GM21723 (cell line): ENCODE results near the gene DNALI1.
A peak's percentile ranks its signal among the peaks of the same experiment; 100 is the strongest.
"Not testable (repeated sequence)": the region's sequence is repeated elsewhere in the genome, so short reads cannot be mapped to it uniquely, and the experiment has no call there.

ENCODE experiments used
- ATAC-seq: cut with Tn5 transposase; IDR thresholded peaks from one replicate; pipeline ENCODE4 v1.9.1; 2021; ENCODE audit warnings: mild to moderate bottlenecking, moderate library complexity; ENCODE audit not compliant: unreplicated experiment

The DNALI1 gene

DNA sequence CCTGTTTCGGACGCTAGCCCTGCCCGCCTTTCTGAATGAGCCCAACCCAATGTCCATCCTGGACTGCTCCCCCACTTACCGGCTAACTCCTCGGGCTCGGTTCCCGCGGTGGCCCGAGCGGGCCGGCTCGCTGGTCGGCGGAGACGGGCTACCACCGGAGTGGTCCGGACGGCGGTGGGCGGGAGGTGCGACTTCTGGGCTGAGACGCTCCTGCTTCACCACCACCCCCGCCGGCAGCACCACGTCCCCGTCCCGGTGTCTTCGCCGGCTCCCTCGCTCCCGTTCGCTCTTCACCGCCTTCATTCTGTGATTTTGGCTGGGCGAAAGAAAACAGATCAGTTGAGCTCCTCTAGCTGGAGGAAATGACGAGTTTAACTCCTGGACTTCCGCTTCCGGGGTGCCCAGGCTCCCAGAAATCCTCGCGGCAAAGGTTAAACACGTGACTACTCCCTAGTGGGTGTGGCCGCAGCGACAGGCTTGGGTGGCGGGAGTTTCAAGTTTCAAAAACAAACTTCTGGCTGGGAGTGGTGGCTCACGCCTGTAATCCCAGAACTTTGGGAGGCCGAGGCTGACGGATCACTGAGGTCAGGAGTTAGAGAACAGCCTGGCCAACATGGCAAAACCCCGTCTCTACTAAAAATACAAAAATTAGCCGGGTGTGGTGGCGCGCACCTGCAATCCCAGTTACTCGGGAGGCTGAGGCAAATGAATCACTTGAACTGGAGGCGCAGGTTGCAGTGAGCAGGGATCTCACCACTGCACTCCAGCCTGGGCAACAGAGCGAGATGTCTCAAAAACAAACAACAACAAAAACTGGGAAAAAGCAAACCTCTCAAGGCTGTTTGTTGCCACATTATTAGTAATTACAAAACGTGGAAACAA, 2.6 kb upstream of the DNALI1 start, which contains the start of gene SNIP1:
SNIP1 (minus strand) TSS at position 367 of the 882 bp plus-strand sequence; CDS start at position 303, 64 bp downstream.
- ATAC-seq, result peak; percentile 81

DNA sequence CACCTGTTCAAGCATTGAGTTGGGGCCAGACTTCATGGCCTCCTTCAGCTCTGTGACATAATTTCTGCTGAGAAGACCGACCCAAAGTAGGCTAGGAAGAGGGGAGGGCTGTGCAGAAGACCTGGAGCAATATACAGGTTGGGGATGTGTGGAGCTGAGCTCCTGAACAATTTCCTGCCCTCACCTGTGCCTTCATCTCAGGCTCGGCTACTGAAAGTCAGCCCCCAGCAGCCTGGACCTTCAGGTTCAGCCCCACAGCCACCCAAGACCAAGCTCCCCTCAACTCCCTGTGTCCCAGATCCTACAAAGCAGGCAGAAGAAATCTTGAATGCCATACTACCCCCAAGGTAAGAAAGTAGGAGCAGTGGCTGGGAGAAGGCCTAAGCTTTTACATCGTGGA, 662 bp downstream of the DNALI1 start:
- ATAC-seq, result no peak

DNA sequence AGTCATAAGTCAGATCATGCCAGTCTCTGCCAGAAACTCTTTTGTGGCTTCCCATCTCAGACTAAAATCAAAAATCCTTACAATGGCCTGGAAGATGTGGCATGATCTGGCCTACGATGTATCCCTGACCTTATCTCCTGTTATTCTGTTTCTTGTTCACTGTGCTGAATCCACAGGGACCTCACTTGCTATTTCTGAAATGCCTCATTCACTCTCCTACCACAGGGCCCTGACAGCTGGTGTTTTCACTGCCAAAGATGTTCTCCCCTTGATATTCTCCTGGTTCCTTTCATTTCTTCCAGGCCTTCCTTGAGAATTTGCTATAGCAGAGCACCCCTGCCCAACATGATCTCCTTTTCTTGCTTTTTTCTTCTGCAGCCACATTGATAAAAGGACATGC, 1.7 kb downstream of the DNALI1 start:
- ATAC-seq, result no peak

DNA sequence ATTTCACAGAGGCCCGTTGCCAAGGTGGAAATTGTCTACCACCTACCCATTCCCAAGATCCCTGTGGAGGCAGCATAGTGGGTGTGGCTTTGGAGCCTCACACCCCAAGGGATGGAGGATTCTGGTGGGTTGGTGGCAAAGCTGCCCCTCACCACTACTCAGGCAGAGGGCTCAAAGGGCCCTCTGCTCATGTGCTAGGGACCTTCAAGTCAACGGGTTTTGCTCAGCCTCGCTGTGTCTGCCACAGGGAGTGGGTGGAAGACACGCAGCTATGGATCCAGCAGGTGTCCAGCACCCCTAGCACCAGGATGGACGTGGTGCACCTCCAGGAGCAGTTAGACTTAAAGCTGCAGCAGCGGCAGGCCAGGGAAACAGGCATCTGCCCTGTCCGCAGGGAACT, 2.3 kb downstream of the DNALI1 start:
- ATAC-seq, result no peak

DNA sequence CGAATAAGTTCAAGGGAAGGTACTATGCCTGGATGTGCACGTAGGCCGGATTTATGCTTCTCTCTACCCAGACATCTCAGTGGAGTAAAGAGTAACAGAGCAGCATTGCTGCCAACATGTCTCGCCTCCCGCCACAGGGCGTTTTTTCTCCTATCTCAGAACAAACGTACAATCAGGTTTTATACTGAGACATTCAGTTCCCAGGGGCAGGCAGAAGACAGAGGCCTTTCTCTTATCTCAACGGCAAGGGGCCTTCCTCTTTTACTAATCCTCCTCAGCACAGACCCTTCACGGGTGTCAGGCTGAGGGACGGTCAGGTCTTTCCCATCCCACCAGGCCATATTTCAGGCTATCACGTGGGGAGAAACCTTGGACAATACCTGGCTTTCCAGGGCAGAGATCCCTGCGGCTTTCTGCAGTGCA, 3.2 kb downstream of the DNALI1 start:
- not testable (repeated sequence) for ATAC-seq

DNA sequence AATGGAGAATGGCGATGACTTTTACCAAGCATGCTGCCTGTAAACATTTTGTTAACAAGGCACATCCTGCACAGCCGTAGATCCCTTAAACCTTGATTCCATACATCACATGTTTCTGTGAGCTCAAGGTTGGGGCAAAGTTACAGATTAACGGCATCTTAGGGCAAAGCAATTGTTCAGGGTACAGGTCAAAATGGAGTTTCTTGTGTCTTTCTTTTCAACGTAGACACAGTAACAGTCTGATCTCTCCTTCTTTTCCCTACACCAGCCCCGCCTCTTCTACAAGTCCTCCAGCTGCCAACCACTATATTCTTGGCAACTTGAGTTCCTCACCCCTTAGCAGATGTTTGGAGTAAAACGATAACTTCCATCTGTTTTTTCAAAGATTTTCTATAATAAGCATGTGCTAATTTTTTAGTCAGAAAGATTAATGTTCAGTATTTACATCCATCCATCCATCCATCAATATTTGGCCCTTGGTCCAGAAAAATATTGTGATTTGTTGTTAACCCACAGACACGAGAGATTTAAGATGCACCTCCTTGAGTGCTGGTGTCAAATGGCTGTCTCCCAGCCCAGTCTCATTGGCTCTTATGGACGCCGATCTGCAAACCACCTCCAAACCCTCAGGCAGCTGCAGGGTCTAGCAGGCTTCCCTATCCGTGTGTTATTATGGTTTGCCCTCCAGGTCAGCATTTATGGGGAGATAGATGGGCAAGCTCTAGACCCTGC, 3.8 kb downstream of the DNALI1 start:
- ATAC-seq, result no peak

DNA sequence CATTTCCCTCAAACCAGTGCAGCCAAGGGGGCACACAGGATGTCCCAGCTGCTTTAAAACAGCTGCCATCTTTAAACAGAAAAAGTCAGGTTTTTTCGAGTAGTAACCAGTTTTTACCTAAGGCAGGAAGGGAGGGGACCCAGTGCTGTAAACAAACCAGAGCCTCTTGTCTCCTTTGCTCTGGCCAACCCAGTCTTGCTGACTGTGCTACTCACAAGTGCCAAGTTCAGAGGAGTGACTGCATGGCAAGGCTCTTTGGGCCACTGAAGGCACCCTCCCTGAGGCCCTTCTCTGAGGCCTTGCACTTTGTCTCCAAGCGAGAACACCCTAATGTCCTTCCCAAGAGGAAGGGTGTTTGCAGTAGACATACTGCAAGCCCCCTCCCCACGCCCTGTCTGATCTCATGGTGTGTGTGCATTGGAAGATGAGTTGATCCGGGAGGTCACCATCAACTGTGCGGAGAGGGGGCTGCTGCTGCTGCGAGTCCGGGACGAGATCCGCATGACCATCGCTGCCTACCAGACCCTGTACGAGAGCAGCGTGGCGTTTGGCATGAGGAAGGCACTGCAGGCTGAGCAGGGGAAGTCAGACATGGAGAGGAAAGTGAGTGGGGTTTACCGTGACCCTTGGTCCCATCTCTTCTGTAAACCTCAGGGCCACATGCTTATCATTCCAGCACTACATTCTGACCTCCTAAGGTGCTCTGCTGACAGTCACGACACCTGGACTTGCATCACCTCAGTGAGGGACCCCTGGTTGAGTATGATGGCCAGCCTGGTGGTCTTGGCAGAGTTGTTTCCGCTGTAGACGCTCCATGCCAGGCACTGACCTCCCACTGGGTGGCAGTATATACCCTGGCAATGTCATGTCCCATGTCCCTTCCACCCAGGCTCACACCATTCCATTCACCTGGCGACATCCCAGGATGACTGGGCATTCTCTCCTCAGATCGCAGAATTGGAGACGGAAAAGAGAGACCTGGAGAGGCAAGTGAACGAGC, 4.7 kb downstream of the DNALI1 start:
- no peak for ATAC-seq

DNA sequence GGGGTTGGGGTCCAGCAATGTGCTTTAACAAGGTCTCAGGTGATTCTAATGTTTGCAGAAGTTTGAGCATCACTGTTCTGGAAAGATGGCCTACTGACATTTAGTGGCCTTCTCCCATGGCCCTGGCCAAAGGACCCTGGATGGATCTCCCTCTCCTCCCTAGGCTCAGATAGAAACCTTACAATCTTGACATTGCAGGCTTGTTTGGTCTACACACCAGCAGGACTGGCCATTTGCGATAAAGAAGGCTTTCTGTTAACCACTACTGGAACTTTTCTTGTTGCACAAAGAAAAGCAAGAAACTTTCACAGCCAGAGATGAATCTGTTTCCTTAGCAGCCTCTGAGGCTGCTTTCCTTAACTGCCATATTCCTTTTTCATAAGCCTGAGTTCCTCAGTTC, 6.2 kb downstream of the DNALI1 start:
- no peak for ATAC-seq

DNA sequence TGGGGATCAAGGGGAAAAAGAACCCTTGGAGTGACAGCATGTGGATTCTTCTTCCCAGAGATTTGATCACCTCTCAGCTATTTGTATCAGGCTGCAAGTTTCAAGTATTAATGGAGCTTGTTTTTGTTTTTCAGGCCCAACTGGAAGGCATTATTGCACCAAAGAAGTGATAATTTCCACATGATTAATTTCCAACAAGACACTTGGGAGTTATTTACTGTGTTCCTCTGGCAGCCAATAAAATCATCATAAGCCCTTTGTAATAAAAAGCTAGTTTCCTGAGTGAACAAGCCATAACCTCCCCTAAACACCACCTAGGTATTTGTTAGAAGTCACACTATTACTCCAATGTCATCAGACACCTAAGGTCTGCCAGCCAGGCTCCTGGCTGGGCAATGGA, 8.2 kb downstream of the DNALI1 start:
- ATAC-seq, result no peak

DNA sequence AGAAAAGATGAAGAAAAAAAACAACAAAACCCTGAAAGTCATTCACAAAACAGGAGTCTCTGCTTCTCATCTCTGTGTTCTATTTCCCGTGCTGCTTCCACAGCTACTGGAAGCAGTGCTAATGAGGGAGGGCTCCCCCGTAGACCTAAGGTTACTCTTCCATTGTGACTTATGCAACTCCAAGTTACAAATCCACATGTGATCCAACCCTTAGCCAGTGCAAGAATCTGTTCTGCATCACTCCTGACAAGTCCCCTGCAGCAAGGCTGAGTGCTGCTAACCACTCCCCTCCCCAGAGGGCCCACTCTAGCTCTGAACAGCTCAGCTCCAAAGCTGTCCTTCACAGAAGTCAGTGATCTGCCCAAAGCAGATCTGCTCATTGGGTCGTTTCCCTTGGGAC, 10.3 kb downstream of the DNALI1 start:
- no peak for ATAC-seq

DNA sequence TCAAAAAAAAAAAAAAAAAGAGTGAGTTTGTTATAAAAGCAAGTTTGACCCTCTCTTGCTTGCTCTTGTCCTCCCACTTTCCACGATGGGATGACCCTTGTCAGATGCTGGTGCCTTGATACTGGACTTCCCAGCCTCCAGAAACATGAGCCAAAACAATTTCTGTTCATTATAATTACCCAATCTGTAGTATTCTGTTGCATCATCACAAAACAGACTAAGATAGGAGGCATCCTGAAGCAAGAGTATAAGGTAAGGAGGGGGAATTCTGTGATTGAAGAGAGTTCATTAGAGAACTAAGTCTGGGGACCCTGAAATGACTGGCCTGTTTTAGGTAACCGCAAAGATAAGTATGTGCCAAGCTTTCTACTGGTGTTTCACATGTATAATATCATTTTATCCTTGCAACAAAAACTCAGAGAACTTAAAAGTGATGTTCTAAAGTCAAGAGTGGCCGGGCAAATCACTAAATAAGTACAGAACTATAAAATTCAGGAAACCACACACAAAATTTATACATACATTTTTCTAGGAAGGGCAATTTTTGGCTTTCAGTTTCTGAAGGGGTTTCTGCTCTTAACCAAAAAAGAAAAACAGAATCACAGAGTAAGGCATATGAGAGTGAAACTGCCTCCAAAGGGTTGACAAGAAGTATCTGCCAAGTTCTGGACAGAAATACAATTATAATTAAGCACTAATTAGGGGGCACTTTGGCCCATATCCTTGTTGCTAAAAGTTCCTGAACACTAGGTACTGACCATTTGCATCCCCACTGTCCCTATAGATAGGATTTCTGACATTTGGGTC, 14.0 kb downstream of the DNALI1 start:
- no peak for ATAC-seq

DNA sequence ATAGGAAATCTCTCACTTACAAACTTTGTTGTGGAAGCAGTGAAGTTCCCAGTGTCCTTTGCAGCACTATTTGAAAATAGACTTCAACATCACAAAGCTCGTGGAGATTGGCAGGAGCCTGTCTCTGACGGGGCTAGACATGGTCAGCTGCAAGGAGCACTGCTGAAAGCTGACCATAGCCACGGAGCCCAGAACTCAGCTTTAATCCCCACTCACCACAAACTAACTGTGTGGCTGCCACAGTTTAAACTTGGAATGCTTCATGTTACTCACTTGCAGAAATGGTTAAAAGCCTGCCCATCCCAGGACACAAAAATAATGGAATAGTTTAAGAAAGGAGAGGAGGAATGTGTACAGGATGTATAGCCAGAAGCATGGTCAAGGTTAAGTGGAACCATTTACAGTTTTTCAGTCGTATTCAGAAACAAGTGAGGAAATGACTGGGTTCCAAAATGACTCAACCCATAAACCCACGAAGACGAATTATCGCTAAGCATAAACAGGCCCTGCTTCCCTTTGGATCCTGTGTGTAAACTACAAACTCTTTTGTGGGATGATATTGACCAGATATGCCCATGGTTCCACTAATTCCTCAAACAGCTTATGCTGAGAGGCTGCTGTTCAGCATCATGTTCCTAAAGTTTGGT, 18.2 kb downstream of the DNALI1 start:
- ATAC-seq, result no peak

DNA sequence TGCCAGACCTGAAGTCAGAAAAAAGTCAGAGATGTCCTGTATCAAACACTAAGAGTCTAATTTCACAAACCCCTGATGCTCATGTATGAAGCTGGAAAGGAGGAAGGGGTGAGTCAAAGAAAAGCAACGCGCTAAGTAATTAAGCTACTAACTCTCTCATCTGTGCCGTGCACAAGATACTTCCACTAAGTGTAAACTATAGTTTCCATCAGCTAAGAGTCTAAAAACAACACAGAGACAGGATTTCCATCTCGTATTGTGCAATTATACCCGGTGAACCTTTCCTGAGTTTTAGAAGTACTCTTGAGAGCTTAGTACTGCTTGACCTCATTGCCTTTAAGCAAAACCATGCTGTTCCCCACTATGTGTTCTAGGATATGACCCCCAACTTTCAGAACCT, 19.0 kb downstream of the DNALI1 start:
- no peak for ATAC-seq

DNA sequence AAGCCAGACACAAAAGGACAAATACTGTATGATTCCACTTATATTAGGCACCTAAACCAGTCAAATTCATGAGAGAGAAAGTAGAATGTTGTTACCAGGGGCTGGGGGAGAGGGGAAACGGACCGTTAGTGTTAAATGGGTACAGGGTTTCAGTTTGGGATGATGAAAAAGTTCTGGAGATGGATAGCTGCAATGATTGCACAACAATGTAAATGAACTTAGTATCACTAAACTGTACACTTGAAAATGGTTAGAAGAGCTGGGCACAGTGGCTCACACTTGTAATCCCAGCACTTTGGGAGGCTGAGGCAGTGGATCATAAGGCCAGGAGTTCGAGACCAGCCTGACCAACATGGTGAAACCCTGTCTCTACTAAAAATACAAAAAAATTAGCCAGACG, 27.8 kb downstream of the DNALI1 start:
- ATAC-seq, result not testable (repeated sequence)

DNA sequence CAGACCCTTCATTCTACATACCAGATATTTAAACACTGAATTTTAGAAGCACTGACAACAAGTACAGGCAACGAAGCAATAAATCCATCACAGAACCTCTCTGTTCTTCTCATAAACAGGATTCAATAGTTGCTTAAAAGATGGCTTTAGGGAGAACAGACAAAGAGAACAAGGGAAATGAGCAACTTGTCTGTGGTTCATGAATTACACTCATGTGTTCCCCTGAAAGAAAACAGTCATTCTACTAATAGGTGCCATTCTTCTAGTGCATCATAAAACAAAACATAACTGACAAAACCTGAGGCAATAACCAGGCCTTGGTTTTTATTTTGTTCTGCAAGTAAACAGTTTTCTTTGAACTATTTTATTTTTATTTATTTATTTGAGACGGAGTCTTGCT, 32.2 kb downstream of the DNALI1 start:
- no peak for ATAC-seq

DNA sequence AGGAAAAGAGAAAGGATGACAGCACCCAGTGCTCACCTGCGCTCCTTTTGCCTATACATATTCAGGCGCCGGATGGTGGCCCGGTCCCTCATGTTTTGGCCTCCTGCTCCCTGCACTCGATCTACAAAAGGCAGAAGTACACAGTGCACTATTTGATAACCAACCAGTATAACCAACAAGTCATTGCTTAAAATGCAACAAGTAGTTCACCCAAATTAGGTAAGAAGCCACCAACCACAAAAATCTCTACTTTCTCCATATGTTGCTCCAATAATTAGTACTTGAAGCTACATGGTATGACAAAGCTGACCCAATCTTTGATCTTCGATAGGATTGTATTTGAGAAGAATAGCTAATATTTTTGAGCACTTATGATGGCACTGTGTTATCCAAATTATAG, 37.0 kb downstream of the DNALI1 start:
- ATAC-seq, result no peak

DNA sequence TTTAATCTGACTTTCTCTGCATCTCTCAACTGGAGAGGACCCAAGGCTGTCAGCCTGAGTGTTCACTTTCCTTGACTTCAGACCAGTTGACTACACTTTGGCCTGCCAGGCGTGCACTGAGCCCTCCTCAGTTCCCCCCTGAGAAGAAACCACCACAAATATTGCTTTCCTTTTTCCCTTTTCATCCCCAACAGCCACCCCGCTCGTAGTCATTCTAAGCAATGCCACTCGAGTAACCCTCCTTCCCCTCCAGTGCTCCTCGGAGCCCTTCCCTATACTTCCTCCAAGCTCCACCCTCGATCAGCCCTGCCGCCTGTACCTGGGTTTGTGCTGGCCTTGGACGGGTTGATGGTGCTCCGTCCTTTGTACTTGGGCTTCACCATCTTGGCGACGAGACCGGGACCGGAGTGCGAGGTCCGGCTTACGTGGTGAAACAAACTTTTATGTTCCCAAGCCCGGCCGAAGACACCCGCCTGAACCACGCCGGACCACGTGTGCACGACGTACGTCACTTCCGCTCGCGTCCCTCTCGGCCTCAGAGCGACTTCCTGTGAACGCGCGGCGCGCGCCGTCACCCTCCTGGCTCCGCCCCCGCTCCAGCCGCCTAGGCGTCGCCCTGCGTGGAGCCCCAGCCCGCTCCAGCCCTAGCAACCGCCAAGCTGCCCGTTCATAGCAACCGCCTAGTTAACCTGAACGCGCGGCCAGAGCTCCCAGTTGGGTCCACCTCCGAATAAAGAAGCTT, 38.9 kb downstream of the DNALI1 start, which contains the start of gene GNL2:
GNL2 (minus strand) TSS at position 498 of the 742 bp plus-strand sequence; CDS start at position 383, 115 bp downstream.
- ATAC-seq, result peak; percentile 98

DNA sequence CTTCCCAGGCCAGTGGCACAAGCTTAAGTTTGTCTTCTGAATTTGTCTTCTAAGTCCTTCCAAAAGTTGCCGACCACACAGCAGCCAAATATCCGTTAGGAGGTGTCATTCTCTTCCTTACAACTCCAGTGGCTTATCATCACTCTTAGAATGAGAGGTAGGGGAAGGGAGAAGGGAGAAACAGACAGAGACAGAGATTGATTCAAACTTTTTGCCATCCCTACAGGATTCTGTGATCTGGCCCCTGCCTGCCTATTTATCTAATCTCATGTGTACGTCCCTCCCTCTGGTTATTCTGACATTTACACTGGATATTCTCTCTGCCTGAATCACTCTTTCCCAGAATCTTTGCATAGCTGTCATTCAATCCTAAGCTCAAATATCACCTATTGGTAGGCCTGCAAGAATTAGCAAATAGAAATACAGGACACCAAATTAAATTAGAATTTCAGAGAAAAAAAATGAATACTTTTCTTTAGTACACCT, 39.5 kb downstream of the DNALI1 start:
- no peak for ATAC-seq

DNA sequence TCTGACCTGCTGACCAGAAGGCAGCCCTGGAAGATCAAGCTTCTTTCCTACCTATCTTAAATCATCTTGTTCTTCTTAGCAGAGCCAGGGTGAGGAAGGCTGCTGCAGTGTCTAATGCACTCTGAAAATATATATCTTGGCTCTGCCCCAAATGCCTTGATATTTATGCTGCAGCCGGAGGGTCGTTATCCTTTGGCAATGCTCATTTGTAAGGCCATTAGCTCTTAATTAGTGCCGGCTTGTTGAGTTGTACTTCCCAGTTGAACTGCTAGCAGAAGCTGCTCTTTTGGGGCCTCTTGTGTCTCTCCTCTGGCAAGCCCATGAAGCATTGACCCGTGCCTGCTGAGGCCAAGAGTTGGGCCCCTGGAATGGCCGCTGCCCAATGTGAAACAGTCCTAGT, 43.2 kb downstream of the DNALI1 start:
- no peak for ATAC-seq
